ENCODE data around the gene CCDC83. TPM values are rescaled to one million over a fixed set of nuclear protein-coding genes. Genes with fewer than 3 reads are reported as not detected.

Gene CCDC83
- total RNA-seq, 1 experiment from 2014 or later: not detected

DNA sequence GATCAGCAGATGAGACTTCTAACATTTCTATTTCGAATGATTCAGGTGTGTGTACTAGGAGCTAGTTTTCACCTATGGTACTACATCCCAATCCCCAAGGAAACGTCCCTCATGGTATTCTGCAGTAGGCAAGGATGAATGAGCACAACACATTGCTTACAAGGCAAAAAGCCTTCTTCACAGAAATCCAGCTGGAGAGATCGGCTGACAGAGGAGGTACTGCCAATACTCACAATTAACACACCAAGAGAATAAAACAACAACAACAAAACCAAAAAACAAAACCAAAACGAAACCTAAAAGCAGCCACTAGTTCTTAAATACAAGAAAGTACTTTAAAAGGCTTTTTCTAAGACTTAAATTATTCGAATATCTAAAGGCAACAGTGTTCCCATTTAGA lies 112.3 kb downstream of the CCDC83 start:
- DNase-seq (ENCODE audit: low read depth in 1 of 2, low spot score in 2 of 2): no peak
- Histone ChIP-seq H3K4me1 (replicated peaks) (peaks cover 18% of the 10 kb centered on the region), H3K27me3 (replicated peaks) (no peaks in the 10 kb centered on the region), H3K9me3 (replicated peaks) (no peaks in the 10 kb centered on the region), H3K36me3 (peaks cover 34% of the 10 kb centered on the region), H3K27ac (no peak overlapping the region), H3K4me3 (no peak overlapping the region)

Other genes with a start within 250 kb of the CCDC83 start
- 0.13 TPM in 1 of 2 replicates, not detected in the other for gene DLG2, start 228.0 kb upstream of the CCDC83 start, total RNA-seq (2014; rRNA removed; shearing (Covaris generic))
- 32.5 and 37.0 TPM in 2 replicates for gene TMEM126B, start 226.8 kb upstream of the CCDC83 start, total RNA-seq (2014; rRNA removed; shearing (Covaris generic))
- 30.6 and 52.5 TPM in 2 replicates for gene TMEM126A, start 207.4 kb upstream of the CCDC83 start, total RNA-seq (2014; rRNA removed; shearing (Covaris generic))
- gene CREBZF, start 190.3 kb upstream of the CCDC83 start, total RNA-seq (2014; rRNA removed; shearing (Covaris generic)): 15.2 and 24.6 TPM in 2 replicates
- gene CCDC89, start 169.2 kb upstream of the CCDC83 start, total RNA-seq (2014; rRNA removed; shearing (Covaris generic)): 0.26 TPM in 1 of 2 replicates, not detected in the other
- gene SYTL2, start 44.2 kb upstream of the CCDC83 start, total RNA-seq (2014; rRNA removed; shearing (Covaris generic)): 4.9 and 11.4 TPM in 2 replicates
- gene PICALM, start 213.7 kb downstream of the CCDC83 start, total RNA-seq (2014; rRNA removed; shearing (Covaris generic)): 105 and 132 TPM in 2 replicates

Data from SJSA1 (cell line).